Epidermal melanocyte (primary cell): ENCODE data around the gene MGAT3.
"Not testable (repeated sequence)": the region's sequence is repeated elsewhere in the genome, so short reads cannot be mapped to it uniquely, and the experiment has no call there.

Source experiments
- DNase-seq: peaks from one replicate; pipeline ENCODE4 v3.0.0; 2011; ENCODE audit warnings: low spot score; ENCODE audit not compliant: insufficient read length

MGAT3 gene, protein sequence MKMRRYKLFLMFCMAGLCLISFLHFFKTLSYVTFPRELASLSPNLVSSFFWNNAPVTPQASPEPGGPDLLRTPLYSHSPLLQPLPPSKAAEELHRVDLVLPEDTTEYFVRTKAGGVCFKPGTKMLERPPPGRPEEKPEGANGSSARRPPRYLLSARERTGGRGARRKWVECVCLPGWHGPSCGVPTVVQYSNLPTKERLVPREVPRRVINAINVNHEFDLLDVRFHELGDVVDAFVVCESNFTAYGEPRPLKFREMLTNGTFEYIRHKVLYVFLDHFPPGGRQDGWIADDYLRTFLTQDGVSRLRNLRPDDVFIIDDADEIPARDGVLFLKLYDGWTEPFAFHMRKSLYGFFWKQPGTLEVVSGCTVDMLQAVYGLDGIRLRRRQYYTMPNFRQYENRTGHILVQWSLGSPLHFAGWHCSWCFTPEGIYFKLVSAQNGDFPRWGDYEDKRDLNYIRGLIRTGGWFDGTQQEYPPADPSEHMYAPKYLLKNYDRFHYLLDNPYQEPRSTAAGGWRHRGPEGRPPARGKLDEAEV

DNA sequence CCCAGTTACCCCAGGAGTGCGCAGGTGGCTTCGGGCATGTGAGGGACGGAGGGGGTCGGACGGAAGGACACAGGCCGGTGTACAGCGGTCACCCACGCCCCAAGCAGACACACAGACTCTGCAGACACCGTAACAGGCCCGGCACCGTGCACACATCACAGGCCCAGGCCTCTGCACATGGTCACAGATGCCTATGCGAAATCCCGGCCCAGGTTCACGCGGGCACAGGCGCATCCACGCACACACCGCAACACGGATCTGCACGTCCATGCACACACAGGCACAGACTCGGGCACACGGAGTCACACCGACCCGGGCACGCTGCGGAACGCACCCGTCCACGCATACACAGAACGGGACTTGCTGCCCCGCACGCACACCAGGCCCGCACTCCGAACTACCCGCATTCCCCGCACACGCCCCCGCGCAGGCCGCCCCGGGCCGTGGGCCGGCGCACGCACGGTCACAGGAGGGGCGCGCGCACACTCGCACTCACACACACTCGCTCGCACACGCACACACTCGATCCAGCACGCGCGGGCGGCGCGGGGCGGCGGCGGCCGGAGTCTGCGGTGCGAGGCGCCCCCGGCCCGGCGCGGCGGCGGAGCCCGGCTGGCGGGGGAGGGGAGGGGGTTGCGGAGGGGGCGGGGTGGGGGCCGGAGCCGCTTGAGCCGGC is at the start of gene MGAT3:
MGAT3 (plus strand) TSS at position 491 of the 676 bp plus-strand sequence. CDS start 30,336 bp downstream, outside the sequence.
- no peak for DNase-seq

DNA sequence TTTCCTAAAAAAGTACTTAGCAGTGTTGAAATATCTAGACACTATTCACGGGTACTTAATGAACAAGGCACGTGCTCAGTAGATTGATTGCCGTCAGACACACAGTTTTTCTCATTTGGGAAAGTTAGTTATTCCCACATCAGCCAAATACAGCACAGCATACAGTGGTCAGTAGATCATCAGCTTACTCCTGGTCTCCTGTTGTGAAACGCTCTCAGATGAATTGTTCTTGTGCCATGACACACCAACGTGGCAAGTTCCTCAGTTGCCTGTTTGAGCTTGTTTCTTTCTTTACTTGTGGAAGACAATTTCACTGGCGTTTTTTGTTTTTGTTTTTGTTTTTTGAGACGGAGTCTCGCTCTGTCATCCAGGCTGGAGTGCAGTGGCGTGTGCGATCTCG is 48.6 kb upstream of the MGAT3 start:
- no peak for DNase-seq

DNA sequence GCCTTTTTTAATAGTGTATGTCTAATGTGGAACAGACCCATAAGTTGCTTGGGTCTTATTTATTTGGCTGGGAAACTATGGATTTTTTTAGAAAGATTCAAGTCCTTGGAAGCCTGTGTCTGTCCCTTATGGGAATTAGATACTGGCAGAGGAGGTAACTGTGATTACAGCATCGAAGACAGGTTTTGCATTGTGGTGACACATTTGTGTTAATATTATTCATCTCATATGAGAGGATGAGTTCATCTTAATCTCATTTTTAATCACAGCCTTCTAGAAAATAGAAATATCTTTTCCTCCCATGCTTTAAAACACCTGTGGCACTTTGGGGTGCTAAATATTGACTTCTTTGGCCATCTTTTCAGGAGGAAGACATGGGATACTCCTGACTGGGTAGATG is 48.0 kb upstream of the MGAT3 start:
- no peak for DNase-seq

DNA sequence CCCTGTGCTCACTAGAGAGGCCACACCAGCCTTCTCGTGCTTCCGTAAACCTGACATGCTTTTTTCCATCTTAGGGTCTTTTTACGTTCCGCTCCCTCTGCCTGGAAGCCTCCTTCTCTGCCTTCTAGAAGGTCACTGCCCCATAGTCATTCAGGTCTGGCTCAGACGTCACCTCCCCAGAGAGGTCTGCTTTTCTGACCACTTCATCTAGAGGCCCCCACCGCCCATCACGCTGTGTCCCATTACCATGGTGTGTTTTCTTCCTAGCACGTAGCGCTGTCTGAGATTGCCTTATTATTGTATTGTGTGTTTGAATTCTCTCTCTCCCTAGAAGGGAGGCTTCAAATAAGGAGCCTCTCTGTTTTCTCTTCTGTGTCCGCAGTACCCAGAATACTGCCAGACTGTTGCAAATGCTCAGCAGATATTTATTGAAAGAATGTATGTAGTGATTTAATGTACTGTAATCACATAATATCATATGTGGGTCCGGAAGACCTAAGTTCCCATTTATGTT is 47.2 kb upstream of the MGAT3 start:
- no peak for DNase-seq

DNA sequence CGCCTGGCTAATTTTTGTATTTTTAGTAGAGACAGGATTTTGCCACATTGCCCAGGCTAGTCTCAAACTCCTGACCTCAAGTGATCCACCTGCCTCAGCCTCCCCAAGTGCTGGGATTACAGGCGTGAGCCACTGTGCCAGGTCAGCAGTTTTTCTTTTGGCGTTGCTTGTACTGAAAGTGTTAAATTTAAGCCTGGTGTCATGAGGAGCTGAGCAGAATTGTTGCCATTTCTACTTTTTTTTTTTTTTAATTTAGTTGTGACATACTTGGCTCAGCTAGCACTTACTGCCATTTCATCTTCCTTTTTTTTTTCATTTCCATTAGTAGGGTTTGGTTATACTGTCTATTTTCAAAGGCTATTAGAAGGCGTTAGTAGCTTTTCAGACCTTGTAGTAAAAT is 46.5 kb upstream of the MGAT3 start:
- no peak for DNase-seq

DNA sequence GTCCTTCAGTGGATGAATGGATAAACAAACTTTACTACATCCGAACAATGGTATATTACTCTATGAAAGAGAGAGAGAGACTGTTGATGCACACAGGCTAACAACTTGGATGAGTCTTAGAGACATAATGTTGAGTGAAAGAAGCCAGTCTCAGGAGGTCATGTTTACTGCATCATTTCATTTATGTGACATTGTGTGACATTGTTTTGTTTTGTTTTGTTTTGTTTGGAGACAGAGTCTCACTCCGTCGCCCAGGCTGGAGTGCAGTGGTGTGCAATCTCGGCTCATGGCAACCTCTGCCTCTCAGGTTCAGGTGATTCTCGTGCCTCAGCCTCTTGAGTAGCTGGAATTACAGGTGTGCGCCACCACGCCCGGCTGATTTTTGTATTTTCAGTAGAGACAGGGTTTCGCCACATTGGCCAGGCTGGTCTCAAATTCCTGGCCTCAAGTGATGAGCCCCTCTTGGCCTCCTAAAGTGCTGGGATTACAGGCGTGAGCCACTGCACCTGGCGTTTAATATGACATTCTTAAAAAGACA is 44.9 kb upstream of the MGAT3 start:
- DNase-seq = not testable (repeated sequence)

DNA sequence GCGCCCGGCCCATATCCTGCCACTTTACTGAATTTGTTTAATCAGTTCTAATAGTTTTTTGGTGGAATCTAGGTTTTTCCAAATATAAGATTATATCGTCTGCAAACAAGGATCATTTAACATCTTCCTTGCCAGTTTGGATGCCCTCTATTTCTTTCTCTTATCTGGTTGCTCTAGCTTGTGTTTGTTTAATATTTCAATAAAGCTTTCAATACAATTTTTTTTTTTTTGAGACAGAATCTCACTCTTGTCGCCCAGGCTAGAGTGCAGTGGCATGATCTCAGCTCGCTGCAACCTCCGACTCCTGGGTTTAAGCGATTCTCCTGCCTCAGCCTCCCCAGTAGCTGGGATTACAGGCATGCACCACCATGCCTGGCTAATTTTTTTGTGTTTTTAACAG is 43.6 kb upstream of the MGAT3 start:
- DNase-seq = not testable (repeated sequence)

DNA sequence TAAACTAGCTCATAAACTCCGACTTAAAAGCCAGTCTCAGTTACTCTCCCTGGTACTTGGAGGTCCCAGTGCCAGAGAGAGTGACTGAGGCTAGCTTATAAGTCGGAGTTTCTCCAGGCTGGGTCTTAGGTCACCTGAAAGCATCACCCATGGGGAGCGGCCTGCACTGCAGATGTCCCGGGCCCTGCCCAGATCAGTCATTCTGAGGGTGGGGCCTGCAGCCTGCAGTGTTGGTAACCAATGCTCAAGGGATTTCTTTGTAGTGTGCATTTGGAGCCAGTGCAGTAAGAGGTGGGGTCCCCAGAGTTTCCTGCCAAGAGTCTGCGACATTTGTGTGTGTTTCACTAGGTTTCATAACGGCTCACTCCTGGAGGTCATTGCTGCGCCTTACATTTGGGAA is 42.4 kb upstream of the MGAT3 start:
- DNase-seq = no peak

DNA sequence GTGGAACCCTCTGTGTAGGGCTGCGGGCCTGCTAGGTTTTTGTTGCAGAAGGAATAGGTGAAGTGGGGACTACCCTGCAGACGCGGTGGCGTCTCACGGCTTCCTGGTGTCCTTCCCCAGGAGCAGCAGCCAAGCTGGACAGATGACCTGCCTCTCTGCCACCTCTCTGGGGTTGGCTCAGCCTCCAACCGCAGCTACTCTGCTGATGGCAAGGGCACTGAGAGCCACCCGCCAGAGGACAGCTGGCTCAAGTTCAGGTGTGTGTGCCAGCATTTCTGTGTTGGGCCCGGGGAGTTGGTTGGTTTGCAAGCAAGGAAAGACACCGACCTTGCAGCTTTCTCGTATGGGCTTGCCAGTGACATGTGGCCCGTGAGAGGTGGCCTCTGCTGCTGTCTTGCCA is 41.9 kb upstream of the MGAT3 start:
- no peak for DNase-seq

DNA sequence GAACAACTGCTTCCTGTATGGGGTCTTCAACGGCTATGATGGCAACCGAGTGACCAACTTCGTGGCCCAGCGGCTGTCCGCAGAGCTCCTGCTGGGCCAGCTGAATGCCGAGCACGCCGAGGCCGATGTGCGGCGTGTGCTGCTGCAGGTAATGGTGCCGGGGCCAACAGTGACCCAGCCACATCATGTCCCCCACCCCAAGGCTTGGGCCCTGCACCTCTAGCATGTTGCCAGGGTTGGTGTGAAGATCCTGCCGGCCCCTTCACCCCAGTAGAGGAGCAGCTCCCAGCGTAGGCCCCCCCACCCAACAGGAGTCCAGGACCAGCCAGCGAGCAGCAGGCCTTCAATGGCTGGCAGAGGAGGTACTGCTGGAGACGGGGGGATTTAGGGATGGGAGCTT is 41.3 kb upstream of the MGAT3 start:
- no peak for DNase-seq

DNA sequence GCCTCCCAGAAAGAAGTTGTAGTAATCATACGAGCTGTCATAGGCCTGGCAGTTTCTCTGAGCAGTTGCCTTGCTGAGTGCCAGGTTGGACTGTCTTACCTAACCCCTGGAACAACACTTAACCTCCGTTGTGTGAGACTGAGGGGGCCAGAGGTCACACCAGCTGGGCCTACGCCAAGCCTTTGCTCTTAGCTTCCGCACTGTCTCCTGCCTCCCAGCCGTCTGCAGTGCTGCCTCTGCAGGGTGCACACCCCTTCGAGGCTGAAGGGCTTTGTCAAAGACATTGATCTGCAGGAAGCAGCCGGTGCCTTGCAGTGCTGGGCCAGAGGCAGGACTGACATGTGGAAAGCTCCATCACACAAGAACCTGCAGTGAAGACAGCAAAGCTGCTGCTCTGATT is 40.5 kb upstream of the MGAT3 start:
- no peak for DNase-seq

DNA sequence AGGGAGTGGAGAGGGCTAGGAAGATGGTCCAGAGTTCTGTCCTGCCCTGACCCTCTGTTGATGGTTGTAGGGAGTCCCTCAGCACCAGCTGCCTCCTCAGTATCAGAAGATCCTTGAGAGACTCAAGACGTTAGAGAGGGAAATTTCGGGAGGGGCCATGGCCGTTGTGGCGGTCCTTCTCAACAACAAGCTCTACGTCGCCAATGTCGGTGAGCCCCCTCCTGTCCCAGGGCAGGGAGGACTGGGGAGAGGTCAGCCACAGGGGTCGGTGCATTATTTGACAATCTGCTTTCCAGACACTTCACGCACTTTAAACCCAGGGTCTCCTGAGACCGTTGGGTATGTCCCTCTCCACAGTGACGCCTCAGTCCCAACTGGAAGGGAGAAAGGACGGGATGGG is 39.2 kb upstream of the MGAT3 start:
- no peak for DNase-seq

DNA sequence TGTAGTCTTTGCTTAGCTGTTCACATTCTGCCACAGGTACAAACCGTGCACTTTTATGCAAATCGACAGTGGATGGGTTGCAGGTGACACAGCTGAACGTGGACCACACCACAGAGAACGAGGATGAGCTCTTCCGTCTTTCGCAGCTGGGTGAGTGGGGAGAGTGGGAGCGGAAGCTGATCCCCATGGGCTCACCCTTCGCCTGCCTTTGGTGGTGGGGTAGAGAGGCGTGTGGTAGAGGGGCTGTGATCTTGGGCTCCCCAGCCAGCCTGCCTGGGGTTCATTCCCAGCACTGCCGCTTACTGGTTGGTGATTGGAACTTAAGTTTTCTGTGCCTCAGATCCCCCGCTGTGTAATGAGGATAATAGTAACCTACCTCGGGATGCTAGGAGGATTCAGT is 38.1 kb upstream of the MGAT3 start:
- no peak for DNase-seq

DNA sequence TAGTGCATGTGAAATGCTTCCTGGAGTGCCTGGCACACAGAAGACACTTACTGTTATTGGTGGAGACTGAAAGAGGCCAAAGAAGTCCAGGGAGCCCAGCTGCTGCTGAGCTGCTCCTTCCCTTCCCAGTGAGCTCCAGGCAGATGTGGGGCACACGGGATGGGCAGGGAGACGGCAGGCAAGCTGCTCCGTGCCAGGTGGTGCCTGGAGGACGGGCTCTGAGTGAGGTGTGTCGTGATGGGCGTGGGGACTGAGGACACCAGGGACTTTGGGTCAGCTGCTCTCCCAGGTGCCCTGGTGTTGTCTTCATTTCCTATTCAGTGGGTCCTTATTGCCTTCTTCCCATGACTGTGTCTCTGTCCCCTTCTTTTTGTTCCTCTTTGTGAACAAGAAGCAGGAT is 37.7 kb upstream of the MGAT3 start:
- no peak for DNase-seq

DNA sequence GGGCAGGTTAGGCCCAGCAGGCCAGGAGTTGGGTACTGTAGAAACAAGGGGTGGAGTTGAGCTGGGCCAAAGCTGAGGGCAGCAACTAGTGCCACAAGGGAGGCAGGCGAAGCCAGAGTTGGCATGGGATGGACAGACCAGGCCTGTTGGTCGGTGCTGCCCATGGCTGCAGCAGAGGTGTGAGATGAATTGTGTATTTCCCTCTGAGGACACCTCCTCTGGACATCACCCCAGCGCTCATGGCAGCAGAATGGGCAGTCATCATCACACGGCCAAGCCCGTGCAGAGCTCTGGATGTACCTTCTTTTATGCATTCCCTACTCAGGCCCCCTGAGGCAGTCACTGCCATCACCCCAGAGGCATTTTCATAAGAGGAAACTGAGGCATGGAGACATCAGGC is 36.9 kb upstream of the MGAT3 start:
- no peak for DNase-seq

DNA sequence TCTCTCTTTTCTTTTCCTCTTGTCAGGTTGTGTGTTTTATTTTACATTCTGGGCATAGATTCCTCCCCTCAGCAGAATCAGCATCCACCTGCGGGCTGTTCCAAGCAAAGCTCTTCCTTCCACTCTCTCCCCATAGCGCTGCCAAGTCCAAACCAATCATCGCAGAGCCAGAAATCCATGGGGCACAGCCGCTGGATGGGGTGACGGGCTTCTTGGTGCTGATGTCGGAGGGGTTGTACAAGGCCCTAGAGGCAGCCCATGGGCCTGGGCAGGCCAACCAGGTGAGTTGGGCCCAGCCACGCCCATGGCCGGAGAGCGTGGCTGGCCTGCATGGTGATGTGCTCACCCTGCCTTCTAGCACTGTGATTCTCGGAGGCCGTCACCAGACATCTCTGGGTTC is 35.1 kb upstream of the MGAT3 start:
- DNase-seq = no peak

DNA sequence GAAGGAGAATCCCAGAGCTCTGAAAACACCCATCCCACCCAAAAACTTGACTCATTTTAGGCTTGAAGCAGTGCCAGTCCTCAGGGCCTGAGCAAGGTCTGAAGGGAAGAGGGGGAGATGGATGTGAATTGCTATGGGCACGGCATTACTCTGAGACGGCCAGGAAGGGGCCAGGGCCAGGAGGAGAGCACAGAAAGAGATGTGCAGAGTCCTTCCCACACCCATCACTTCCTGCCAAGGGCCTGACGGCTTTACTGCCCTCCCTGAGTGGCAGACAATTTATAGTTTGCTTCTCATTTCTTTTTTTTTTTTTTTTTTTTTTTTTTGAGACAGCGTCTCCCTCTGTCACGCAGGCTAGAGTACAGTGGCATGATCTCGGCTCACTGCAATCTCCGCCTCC is 34.7 kb upstream of the MGAT3 start:
- no peak for DNase-seq

DNA sequence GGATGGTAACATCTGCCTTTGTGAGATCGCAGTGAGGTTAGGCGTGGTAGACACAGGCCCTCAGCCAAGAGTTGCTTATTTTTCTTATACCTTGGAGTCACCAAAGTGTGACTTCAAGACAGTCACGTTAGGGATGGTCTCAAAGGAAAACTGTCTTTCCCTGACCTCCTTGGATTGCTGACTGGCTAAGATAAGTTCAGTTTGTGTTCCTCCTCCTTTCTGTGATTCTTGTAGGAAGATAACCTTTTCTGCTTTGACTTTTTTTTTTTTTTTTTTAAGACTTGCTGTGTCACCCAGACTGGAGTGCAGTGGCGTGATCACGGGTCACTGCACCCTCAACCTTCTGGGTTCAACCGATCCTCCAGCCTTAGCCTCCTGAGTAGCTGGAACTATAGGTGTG is 34.1 kb upstream of the MGAT3 start:
- no peak for DNase-seq

DNA sequence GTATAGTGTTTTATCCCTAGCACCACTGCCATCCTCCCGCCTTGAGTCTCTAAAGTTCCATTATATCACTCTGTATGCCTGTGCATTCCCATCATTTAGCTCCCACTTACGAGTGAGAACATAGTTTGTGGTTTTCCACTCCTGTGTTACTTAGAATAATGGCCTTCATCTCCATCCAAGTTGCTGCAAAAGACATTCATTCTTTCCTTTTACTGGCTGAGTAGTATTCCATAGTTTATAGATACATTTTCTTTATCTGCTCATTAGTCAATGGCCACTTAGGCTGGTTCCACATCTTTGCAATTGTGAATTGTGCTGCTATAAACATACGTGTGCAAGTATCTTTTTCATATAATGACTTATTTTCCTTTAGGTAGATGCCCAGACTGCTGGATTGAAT is 32.8 kb upstream of the MGAT3 start:
- no peak for DNase-seq

DNA sequence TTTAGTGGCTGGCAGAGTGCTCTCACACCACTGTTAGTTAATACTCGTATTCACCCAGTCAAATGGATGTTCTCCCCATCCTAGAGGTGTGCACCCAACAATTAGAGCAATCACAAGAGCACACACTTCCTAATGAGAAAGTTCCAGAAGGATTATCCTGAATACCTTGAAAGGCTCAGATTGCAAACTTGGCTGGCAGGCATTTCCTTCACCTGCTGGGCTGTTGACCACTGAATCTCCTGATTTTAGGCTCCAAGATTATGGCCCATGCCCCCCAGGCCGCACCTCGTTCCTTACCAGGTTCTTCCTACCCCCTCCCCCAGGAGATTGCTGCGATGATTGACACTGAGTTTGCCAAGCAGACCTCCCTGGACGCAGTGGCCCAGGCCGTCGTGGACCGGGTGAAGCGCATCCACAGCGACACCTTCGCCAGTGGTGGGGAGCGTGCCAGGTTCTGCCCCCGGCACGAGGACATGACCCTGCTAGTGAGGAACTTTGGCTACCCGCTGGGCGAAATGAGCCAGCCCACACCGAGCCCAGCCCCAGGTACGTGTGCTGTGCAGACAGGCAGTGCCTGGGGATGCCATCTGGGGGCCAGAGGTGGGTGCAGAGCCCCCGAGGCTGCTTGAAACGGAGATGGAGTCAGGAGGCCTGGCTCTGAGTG is 30.3 kb upstream of the MGAT3 start:
- DNase-seq = no peak

DNA sequence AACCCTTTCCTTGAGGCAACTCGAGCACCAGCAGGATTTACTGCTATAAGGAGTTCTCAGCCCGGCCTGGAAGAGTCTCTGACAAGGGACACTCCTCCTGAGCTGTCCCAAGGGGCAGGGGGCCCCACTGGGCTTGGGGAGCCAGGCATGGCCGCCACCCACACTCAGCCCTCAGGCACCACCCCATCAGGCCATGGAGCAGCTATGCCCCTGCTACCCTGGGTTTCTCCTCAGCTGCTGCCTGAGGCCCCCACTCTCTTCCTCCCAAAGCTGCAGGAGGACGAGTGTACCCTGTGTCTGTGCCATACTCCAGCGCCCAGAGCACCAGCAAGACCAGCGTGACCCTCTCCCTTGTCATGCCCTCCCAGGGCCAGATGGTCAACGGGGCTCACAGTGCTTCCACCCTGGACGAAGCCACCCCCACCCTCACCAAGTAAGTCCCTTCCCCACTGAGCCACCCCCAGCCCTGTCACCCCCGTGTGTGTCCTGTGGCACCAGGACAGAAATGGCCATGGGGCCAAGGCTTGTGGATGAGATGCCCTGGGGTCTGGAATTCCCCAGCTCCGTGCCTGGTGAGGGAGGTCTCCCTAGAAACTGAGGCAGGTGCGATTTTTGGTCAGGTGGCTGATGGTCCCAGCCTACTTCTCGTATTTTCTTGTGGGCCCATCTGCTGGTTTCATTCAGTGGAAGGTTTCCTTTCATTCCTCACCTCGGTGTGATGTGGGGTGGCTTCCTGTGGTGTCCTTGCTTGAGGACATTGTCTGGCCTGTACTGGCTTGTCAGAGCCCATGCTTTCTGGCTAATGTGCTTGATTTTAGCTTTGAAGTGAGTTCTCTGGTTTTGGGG is 28.8 kb upstream of the MGAT3 start:
- DNase-seq = no peak
